Keratinocyte (primary cell): ENCODE data around the gene COA8. TPM values are rescaled to one million over a fixed set of nuclear protein-coding genes. Genes with fewer than 3 reads are reported as not detected.

Source experiments
- DNase-seq: peaks from one replicate; pipeline ENCODE4 v3.0.0-alpha.2; 2011; ENCODE audit warnings: low read depth, missing footprints, low spot score
- FAIRE-seq: peaks from 2 replicates; lab custom pipeline; 2011; peaks lifted over from hg19 to GRCh38; lab: Jason Lieb, UNC
- H2AFZ ChIP-seq: 2 replicates; pipeline ENCODE4 v1.6.0; 2012; ENCODE audit warnings: low read length, control low read depth, inconsistent platforms; ENCODE audit not compliant: control insufficient read depth
- H3K27ac ChIP-seq: 2 replicates; pipeline ENCODE4 v1.5.1; 2011; ENCODE audit warnings: low read length; ENCODE audit not compliant: control insufficient read depth, insufficient read depth
- H3K27me3 ChIP-seq: 3 replicates; pipeline ENCODE4 v1.6.0; 2011; ENCODE audit warnings: low read length; ENCODE audit not compliant: control insufficient read depth, insufficient read depth; ENCODE audit errors: extremely low read depth
- H3K36me3 ChIP-seq, 2 experiments: 2 replicates in 1 of 2; 3 replicates in 1 of 2; pipeline ENCODE4 v1.5.1; 2011; ENCODE audit warnings: low read length in 2 of 2, mild to moderate bottlenecking in 1 of 2; ENCODE audit not compliant: control insufficient read depth in 2 of 2, insufficient read depth in 2 of 2; ENCODE audit errors: extremely low read depth in 1 of 2
- H3K4me1 ChIP-seq: 3 replicates; pipeline ENCODE4 v1.5.1; 2011; ENCODE audit warnings: low read length; ENCODE audit not compliant: control insufficient read depth, insufficient read depth; ENCODE audit errors: extremely low read depth
- H3K4me2 ChIP-seq: 3 replicates; pipeline ENCODE4 v1.6.0; 2011; ENCODE audit warnings: low read depth, low read length; ENCODE audit not compliant: control insufficient read depth, insufficient read depth; ENCODE audit errors: extremely low read depth
- H3K4me3 ChIP-seq, 3 experiments: fragments of 200-600 bp in 1 of 3; sonication (generic) in 1 of 3; 2 replicates in 2 of 3; 3 replicates in 1 of 3; pipeline ENCODE4 v1.5.1; 2011 to 2016; ENCODE audit warnings: low read length in 3 of 3, mild to moderate bottlenecking in 3 of 3, control low read depth in 2 of 3, inconsistent platforms in 1 of 3, low read depth in 1 of 3, mixed read lengths in 1 of 3, mixed run types in 1 of 3, moderate library complexity in 1 of 3; ENCODE audit not compliant: control insufficient read depth in 2 of 3, insufficient read depth in 2 of 3; ENCODE audit errors: extremely low read depth in 1 of 3
- H3K79me2 ChIP-seq: 2 replicates; pipeline ENCODE4 v1.6.0; 2012; ENCODE audit warnings: low read length; ENCODE audit not compliant: control insufficient read depth, insufficient read depth
- H3K9ac ChIP-seq: 3 replicates; pipeline ENCODE4 v1.6.0; 2011; ENCODE audit warnings: low read length; ENCODE audit not compliant: control insufficient read depth, insufficient read depth; ENCODE audit errors: extremely low read depth
- H3K9me1 ChIP-seq: 3 replicates; pipeline ENCODE4 v1.6.0; 2011; ENCODE audit warnings: low read length; ENCODE audit not compliant: control insufficient read depth, insufficient read depth; ENCODE audit errors: extremely low read depth
- H3K9me3 ChIP-seq: 2 replicates; pipeline ENCODE4 v1.5.1; 2012; ENCODE audit warnings: low read depth, low read length; ENCODE audit not compliant: control insufficient read depth
- H4K20me1 ChIP-seq: 3 replicates; pipeline ENCODE4 v1.6.0; 2011; ENCODE audit warnings: low read length; ENCODE audit not compliant: control insufficient read depth, insufficient read depth; ENCODE audit errors: extremely low read depth
- CTCF ChIP-seq, 3 experiments: IDR thresholded peaks in 1 of 3; conservative IDR thresholded peaks in 1 of 3; optimal IDR thresholded peaks in 1 of 3; 2 replicates in 2 of 3; 3 replicates in 1 of 3; pipeline versions ENCODE3 to v1.5.1; 2011; ENCODE audit warnings: low read length in 3 of 3, mild to moderate bottlenecking in 3 of 3, moderate library complexity in 2 of 3, control low read depth in 1 of 3, inconsistent platforms in 1 of 3; ENCODE audit not compliant: insufficient read depth in 2 of 3; ENCODE audit errors: extremely low read depth in 1 of 3
- EZH2 ChIP-seq: IDR thresholded peaks from one replicate; pipeline ENCODE4 v1.6.1; 2012; ENCODE audit warnings: inconsistent platforms, mild to moderate bottlenecking, low read length, moderate library complexity
- dilution Hi-C: fragments of 300-500 bp; cut with MboI; formaldehyde crosslinking; loops from one replicate; pipeline ENCODE4 v1.7.0; 2020; ENCODE audit warnings: low sequenced_read_pairs; ENCODE audit not compliant: extremely low pct_ligation_motif_present
- polyA plus RNA-seq, 5 experiments: library from polyadenylated mRNA; depleted of rRNA in 3 of 5; stranded (reverse) in 3 of 5; stranded (forward) in 1 of 5; unstranded in 1 of 5; fragments of >200 nt; gene quantifications; 1 replicate in 1 of 5; 2 replicates in 3 of 5; 3 replicates in 1 of 5; pipeline versions ENCODE4 v1.2.1 to v1.2.3, GENCODE V29; 2011 to 2012; ENCODE audit warnings: missing spikeins in 2 of 5, low read depth in 1 of 5, low replicate concordance in 1 of 5

Gene COA8
- polyA plus RNA-seq, 1 donor (not counting 4 experiments of a cell fraction or from before 2014, with no cell fraction given) = 24.8 TPM

- no peak overlapping the region for H3K4me3 ChIP-seq
- H3K4me2 ChIP-seq = no peak overlapping the region
- no peaks in the 10 kb centered on the region for H4K20me1 ChIP-seq
- dilution Hi-C loops = no loop called here
- no peak for FAIRE-seq
- H3K27ac ChIP-seq = no peak overlapping the region
- no peak for TF ChIP-seq EZH2
- TF ChIP-seq CTCF (optimal IDR thresholded peaks at IDR 0.05 in 1 of 3, IDR thresholded peaks at IDR 0.05 in 1 of 3, conservative IDR thresholded peaks at IDR 0.05 in 1 of 3; ENCODE audit: extremely low read depth in 1 of 3, insufficient read depth in 2 of 3, low read length in 3 of 3) = no peak
- no peaks in the 10 kb centered on the region for H3K9me1 ChIP-seq
- peaks cover 2 to 3% of the 10 kb centered on the region in 2 experiments for H3K36me3 ChIP-seq
- no peaks in the 10 kb centered on the region for H3K79me2 ChIP-seq
- no peak for DNase-seq
- no peak overlapping the region for H3K9ac ChIP-seq
- H2AFZ ChIP-seq = no peak overlapping the region
- H3K9me3 ChIP-seq = no peaks in the 10 kb centered on the region
- no peaks in the 10 kb centered on the region for H3K27me3 ChIP-seq
- peaks cover 13% of the 10 kb centered on the region for H3K4me1 ChIP-seq
Measured at GRCh38 chr14:103584326-103584915, 21.7 kb downstream of the COA8 start.

- no peak for TF ChIP-seq CTCF (optimal IDR thresholded peaks at IDR 0.05 in 1 of 3, IDR thresholded peaks at IDR 0.05 in 1 of 3, conservative IDR thresholded peaks at IDR 0.05 in 1 of 3; ENCODE audit: extremely low read depth in 1 of 3, insufficient read depth in 2 of 3, low read length in 3 of 3)
- TF ChIP-seq EZH2 = no peak
- no peak overlapping the region for H3K9ac ChIP-seq
- H4K20me1 ChIP-seq = no peaks in the 10 kb centered on the region
- no peaks in the 10 kb centered on the region for H3K27me3 ChIP-seq
- H3K9me3 ChIP-seq = no peaks in the 10 kb centered on the region
- H3K27ac ChIP-seq = no peak overlapping the region
- no peak overlapping the region for H2AFZ ChIP-seq
- H3K4me3 ChIP-seq = no peak overlapping the region
- peaks cover 26% of the 10 kb centered on the region for H3K4me1 ChIP-seq
- dilution Hi-C loops = no loop called here
- H3K9me1 ChIP-seq = no peaks in the 10 kb centered on the region
- H3K4me2 ChIP-seq = no peak overlapping the region
- no peaks in the 10 kb centered on the region for H3K79me2 ChIP-seq
- DNase-seq (no peak), FAIRE-seq (no peak)
- peaks cover 8 to 9% of the 10 kb centered on the region in 2 experiments for H3K36me3 ChIP-seq
Measured at GRCh38 chr14:103593577-103593976, 30.8 kb downstream of the COA8 start.
